Neural progenitor cell (in vitro differentiated cells): ENCODE results near the gene FEM1B. TPM values are rescaled to one million over a fixed set of nuclear protein-coding genes. Genes with fewer than 3 reads are reported as not detected.

Experiments used
- DNase-seq: peaks from one replicate; pipeline ENCODE4 v3.0.0-alpha.2; 2016; ENCODE audit warnings: low spot score
- H2AFZ ChIP-seq: fragments of 200-600 bp; sonication (generic); replicated peaks from 2 replicates; pipeline ENCODE4 v1.6.1; 2016; ENCODE audit warnings: antibody characterized with exemption
- H3F3A ChIP-seq: fragments of 200-600 bp; sonication (generic); 2 replicates; pipeline ENCODE4 v1.6.1; 2016; ENCODE audit warnings: antibody characterized with exemption, low read depth
- H3K27ac ChIP-seq: fragments of 200-600 bp; sonication (generic); 2 replicates; pipeline ENCODE4 v1.5.1; 2016; ENCODE audit warnings: mild to moderate bottlenecking
- H3K27me3 ChIP-seq: fragments of 200-600 bp; sonication (generic); 2 replicates; pipeline ENCODE4 v1.6.1; 2016; ENCODE audit warnings: mild to moderate bottlenecking, moderate library complexity
- H3K36me3 ChIP-seq: fragments of 200-600 bp; sonication (generic); 2 replicates; pipeline ENCODE4 v1.5.1; 2016
- H3K4me1 ChIP-seq: fragments of 200-600 bp; sonication (generic); 2 replicates; pipeline ENCODE4 v1.6.1; 2016; ENCODE audit warnings: mixed run types
- H3K4me2 ChIP-seq: fragments of 200-600 bp; sonication (generic); 2 replicates; pipeline ENCODE4 v1.6.1; 2016
- H3K4me3 ChIP-seq: fragments of 200-600 bp; sonication (generic); 2 replicates; pipeline ENCODE4 v1.5.1; 2016
- H3K79me2 ChIP-seq: fragments of 200-600 bp; sonication (generic); 2 replicates; pipeline ENCODE4 v1.6.1; 2016; ENCODE audit warnings: low read depth
- H3K9ac ChIP-seq: fragments of 200-600 bp; sonication (generic); 2 replicates; pipeline ENCODE4 v1.6.1; 2016
- H3K9me3 ChIP-seq: fragments of 200-600 bp; sonication (generic); 2 replicates; pipeline ENCODE4 v1.5.1; 2016; ENCODE audit warnings: low read depth
- H4K20me1 ChIP-seq: fragments of 200-600 bp; sonication (generic); 2 replicates; pipeline ENCODE4 v1.6.1; 2016; ENCODE audit warnings: low read depth
- H3K27ac Mint-ChIP-seq: 3 replicates; pipeline ENCODE4 v1.8.0; 2021; ENCODE audit warnings: mixed read lengths
- H3K27me3 Mint-ChIP-seq: 2 replicates; pipeline ENCODE4 v1.8.0; 2022; ENCODE audit warnings: low read depth, mild to moderate bottlenecking, inconsistent platforms, moderate library complexity, mixed read lengths; ENCODE audit not compliant: insufficient read depth
- H3K36me3 Mint-ChIP-seq: 3 replicates; pipeline ENCODE4 v1.8.0; 2021; ENCODE audit warnings: mixed read lengths
- H3K4me1 Mint-ChIP-seq: 3 replicates; pipeline ENCODE4 v1.8.0; 2021; ENCODE audit warnings: mixed read lengths
- H3K4me3 Mint-ChIP-seq: 3 replicates; pipeline ENCODE4 v1.8.0; 2021; ENCODE audit warnings: mild to moderate bottlenecking, moderate library complexity, mixed read lengths
- H3K9me3 Mint-ChIP-seq: 3 replicates; pipeline ENCODE4 v1.8.0; 2020; ENCODE audit warnings: mixed read lengths
- CTCF ChIP-seq: fragments of 200-600 bp; sonication (generic); IDR thresholded peaks from 2 replicates; pipeline ENCODE4 v1.5.1; 2017; ENCODE audit warnings: antibody characterized with exemption, mild to moderate bottlenecking
- EZH2 ChIP-seq: fragments of 200-600 bp; sonication (generic); IDR thresholded peaks from 2 replicates; pipeline ENCODE4 v1.6.1; 2017; ENCODE audit warnings: antibody characterized with exemption, mild to moderate bottlenecking, moderate library complexity
- EZH2phosphoT487 ChIP-seq: fragments of 200-600 bp; sonication (generic); IDR thresholded peaks from 2 replicates; pipeline ENCODE4 v1.6.1; 2017; ENCODE audit warnings: antibody characterized with exemption
- total RNA-seq: library from RNA; depleted of rRNA; stranded (reverse); fragments of >200 nt; gene quantifications from 2 replicates; pipeline ENCODE4 v1.2.3, GENCODE V29; 2015; ENCODE audit warnings: low replicate concordance

FEM1B gene
- total RNA-seq, 1 donor from 2014 or later, result 80.0 TPM

GRCh38 chr15:68303134-68303533 is 25.6 kb downstream of the FEM1B start:
- H3K27ac Mint-ChIP-seq, result no peak overlapping the region
- TF ChIP-seq EZH2phosphoT487, result no peak
- no peak for TF ChIP-seq EZH2
- TF ChIP-seq CTCF, result no peak
- peaks cover 18% of the 10 kb centered on the region for H3K4me1 ChIP-seq
- H3K27me3 ChIP-seq, result no peaks in the 10 kb centered on the region
- H3K9me3 ChIP-seq, result no peaks in the 10 kb centered on the region
- peaks cover 23% of the 10 kb centered on the region for H3K4me1 Mint-ChIP-seq
- H3K4me3 Mint-ChIP-seq, result no peak overlapping the region
- peaks cover 4% of the 10 kb centered on the region for H3K27me3 Mint-ChIP-seq
- no peaks in the 10 kb centered on the region for H3K79me2 ChIP-seq
- no peak overlapping the region for H3K4me2 ChIP-seq
- no peak overlapping the region for H3K9ac ChIP-seq
- no peaks in the 10 kb centered on the region for H3K36me3 Mint-ChIP-seq
- H3K36me3 ChIP-seq, result no peaks in the 10 kb centered on the region
- no peak overlapping the region for H3K27ac ChIP-seq
- H3K4me3 ChIP-seq, result no peak overlapping the region
- no peaks in the 10 kb centered on the region for H3K9me3 Mint-ChIP-seq
- DNase-seq, result no peak
- H2AFZ ChIP-seq, result no peak overlapping the region
- H3F3A ChIP-seq, result peaks cover 21% of the 10 kb centered on the region
- no peaks in the 10 kb centered on the region for H4K20me1 ChIP-seq

GRCh38 chr15:68303560-68304436 is 26.3 kb downstream of the FEM1B start:
- no peak overlapping the region for H2AFZ ChIP-seq
- peaks cover 21% of the 10 kb centered on the region for H3F3A ChIP-seq
- no peak overlapping the region for H3K9ac ChIP-seq
- H3K9me3 ChIP-seq, result no peaks in the 10 kb centered on the region
- no peaks in the 10 kb centered on the region for H3K36me3 Mint-ChIP-seq
- no peak for TF ChIP-seq EZH2phosphoT487
- no peaks in the 10 kb centered on the region for H3K9me3 Mint-ChIP-seq
- H3K27me3 ChIP-seq, result no peaks in the 10 kb centered on the region
- H3K36me3 ChIP-seq, result no peaks in the 10 kb centered on the region
- no peaks in the 10 kb centered on the region for H3K79me2 ChIP-seq
- peaks cover 23% of the 10 kb centered on the region for H3K4me1 Mint-ChIP-seq
- DNase-seq, result no peak
- H3K4me3 Mint-ChIP-seq, result no peak overlapping the region
- H3K4me3 ChIP-seq, result no peak overlapping the region
- H3K4me1 ChIP-seq, result peaks cover 18% of the 10 kb centered on the region
- H4K20me1 ChIP-seq, result no peaks in the 10 kb centered on the region
- peaks cover 4% of the 10 kb centered on the region for H3K27me3 Mint-ChIP-seq
- no peak overlapping the region for H3K27ac ChIP-seq
- no peak overlapping the region for H3K27ac Mint-ChIP-seq
- H3K4me2 ChIP-seq, result no peak overlapping the region

- H3K4me1 ChIP-seq, result peaks cover 18% of the 10 kb centered on the region
- H3K27me3 Mint-ChIP-seq, result peaks cover 4% of the 10 kb centered on the region
- no peaks in the 10 kb centered on the region for H4K20me1 ChIP-seq
- DNase-seq, result peak; percentile 52
- peaks cover 21% of the 10 kb centered on the region for H3F3A ChIP-seq
- H3K9ac ChIP-seq, result no peak overlapping the region
- no peaks in the 10 kb centered on the region for H3K36me3 Mint-ChIP-seq
- H3K4me1 Mint-ChIP-seq, result peaks cover 23% of the 10 kb centered on the region
- H3K9me3 Mint-ChIP-seq, result no peaks in the 10 kb centered on the region
- no peak overlapping the region for H3K4me2 ChIP-seq
- no peaks in the 10 kb centered on the region for H3K36me3 ChIP-seq
- H3K27ac ChIP-seq, result no peak overlapping the region
- H3K79me2 ChIP-seq, result no peaks in the 10 kb centered on the region
- H3K27me3 ChIP-seq, result no peaks in the 10 kb centered on the region
- H2AFZ ChIP-seq, result no peak overlapping the region
- no peak overlapping the region for H3K4me3 Mint-ChIP-seq
- TF ChIP-seq EZH2phosphoT487 (no peak), CTCF (peak; percentile 26)
- H3K9me3 ChIP-seq, result no peaks in the 10 kb centered on the region
- H3K27ac Mint-ChIP-seq, result peak overlapping the region; percentile 35
- no peak overlapping the region for H3K4me3 ChIP-seq
These were observed 27.2 kb downstream of the FEM1B start for GRCh38 chr15:68304589-68305337.
